ENCODE measurements around the gene CENPE.

CENPE gene

DNA sequence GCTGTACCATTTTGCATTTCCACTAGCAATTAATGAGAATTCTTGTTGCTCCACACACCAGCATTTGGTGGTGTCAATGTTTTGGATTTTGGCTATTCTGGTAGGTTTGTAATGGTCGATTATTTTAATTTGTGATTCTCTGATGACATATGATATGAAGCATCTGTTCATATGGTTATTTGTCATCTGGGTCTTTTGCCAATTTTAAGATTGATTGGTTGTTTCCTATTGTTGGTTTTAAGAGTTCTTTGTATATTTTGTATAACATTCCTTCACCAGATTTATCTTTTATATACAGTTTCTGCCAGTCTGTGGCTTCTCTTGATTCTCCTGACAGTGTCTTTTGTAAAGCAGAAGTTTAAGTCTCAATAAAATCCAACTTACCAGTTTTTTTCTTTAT, 80.0 kb downstream of the CENPE start:
- Histone ChIP-seq H3K27ac (ENCODE audit: low read depth, low read length) (no peak overlapping the region), H3K27me3 (ENCODE audit: control insufficient read depth, insufficient read depth, low read length) (no peaks in the 10 kb centered on the region), H3K36me3 (ENCODE audit: control insufficient read depth, insufficient read depth, low read length) (no peaks in the 10 kb centered on the region), H3K4me1 (ENCODE audit: control insufficient read depth, insufficient read depth, low read length) (no peaks in the 10 kb centered on the region), H3K9ac (ENCODE audit: low read length) (no peak overlapping the region), H3K4me3 (ENCODE audit: low read length) (no peak overlapping the region)

GRCh38 chr4:103111598-103111997, 86.5 kb downstream of the CENPE start:
- no peak overlapping the region for H3K9ac ChIP-seq (ENCODE audit: low read length)
- H3K4me1 ChIP-seq (ENCODE audit: control insufficient read depth, insufficient read depth, low read length), result no peaks in the 10 kb centered on the region
- H3K36me3 ChIP-seq (ENCODE audit: control insufficient read depth, insufficient read depth, low read length), result peaks cover 2% of the 10 kb centered on the region
- H3K27me3 ChIP-seq (ENCODE audit: control insufficient read depth, insufficient read depth, low read length), result no peaks in the 10 kb centered on the region
- H3K4me3 ChIP-seq (ENCODE audit: low read length), result no peak overlapping the region
- H3K27ac ChIP-seq (ENCODE audit: low read depth, low read length), result no peak overlapping the region

DNA sequence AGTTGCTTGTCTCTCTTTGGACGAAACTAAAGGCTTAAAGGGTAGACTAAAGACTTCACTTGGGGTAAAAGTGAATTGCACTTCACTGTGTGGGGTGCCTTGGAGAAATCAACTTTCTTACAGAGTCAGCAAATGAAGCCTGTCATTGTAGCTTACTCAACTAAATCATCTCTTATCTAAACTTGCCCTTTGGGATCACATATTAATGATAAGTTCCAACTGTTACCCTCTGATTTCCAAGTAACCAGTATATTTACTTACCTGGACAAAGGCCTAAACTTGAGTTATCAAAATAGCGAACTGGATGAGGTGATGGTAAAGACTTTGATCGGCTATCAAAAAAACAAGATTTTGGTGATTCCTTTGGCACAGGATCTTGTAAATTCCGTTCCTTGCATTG, 89.6 kb downstream of the CENPE start:
- no peak overlapping the region for H3K27ac ChIP-seq (ENCODE audit: low read depth, low read length)
- no peak overlapping the region for H3K4me3 ChIP-seq (ENCODE audit: low read length)
- no peak overlapping the region for H3K9ac ChIP-seq (ENCODE audit: low read length)
- H3K4me1 ChIP-seq (ENCODE audit: control insufficient read depth, insufficient read depth, low read length), result no peaks in the 10 kb centered on the region
- peaks cover 2% of the 10 kb centered on the region for H3K36me3 ChIP-seq (ENCODE audit: control insufficient read depth, insufficient read depth, low read length)
- no peaks in the 10 kb centered on the region for H3K27me3 ChIP-seq (ENCODE audit: control insufficient read depth, insufficient read depth, low read length)

DNA sequence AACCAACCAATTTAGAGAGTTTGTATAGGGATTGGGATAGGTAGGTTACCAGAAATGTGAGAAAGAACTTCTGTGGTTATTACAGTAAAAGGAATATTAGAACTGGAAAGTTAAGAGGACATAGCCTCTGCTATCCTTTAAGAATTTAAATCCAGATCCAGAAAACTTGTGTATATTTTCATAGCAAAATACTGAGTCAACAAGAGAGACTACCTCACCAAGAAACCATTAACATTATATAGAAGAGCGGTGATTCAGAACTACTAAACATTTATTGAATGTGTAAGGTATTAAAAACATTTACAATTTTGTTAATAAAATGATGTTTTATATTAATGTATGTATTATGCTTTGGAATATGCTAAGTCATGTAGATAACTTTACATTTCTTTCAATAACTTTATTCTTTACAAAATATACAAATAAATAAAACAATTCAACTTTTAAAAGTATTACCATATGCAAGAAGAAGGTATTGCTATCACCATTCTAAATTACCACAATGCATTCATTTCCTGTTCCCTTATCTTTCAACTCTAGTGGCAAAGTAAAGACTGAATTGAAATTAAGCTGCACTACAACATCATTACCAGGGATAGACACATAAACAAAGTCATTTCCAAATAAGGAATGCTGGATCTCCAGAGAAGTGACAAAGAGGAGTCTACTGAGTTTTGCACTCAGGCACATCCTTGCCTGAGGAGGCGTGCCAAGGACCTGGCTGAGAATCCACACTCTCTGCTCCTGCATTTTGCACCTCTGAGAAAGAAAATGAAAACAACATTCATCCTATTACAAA, 92.4 kb downstream of the CENPE start:
- H3K4me1 ChIP-seq (ENCODE audit: control insufficient read depth, insufficient read depth, low read length), result no peaks in the 10 kb centered on the region
- H3K27me3 ChIP-seq (ENCODE audit: control insufficient read depth, insufficient read depth, low read length), result no peaks in the 10 kb centered on the region
- H3K4me3 ChIP-seq (ENCODE audit: low read length), result no peak overlapping the region
- H3K27ac ChIP-seq (ENCODE audit: low read depth, low read length), result no peak overlapping the region
- H3K36me3 ChIP-seq (ENCODE audit: control insufficient read depth, insufficient read depth, low read length), result peaks cover 2% of the 10 kb centered on the region
- no peak overlapping the region for H3K9ac ChIP-seq (ENCODE audit: low read length)

DNA sequence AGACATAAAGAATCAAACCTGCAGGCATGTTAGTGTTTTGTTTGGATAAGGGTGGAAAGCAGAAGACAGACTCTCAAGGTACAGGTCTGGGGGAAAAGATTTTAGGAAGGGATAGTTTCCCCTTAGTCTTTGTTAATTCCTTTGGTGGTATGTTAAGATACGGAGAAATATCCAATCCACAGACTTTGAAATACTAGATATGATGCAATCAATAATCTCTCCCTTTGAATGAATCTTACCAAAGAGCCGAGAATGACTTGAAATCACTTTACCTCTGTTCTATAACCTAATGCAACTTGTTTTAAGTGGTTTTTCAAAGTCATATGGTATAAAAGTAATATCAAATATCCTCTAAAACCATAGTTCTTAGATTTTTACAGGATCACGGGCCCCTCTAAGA, 93.3 kb downstream of the CENPE start:
- H3K36me3 ChIP-seq (ENCODE audit: control insufficient read depth, insufficient read depth, low read length), result peaks cover 2% of the 10 kb centered on the region
- H3K27me3 ChIP-seq (ENCODE audit: control insufficient read depth, insufficient read depth, low read length), result no peaks in the 10 kb centered on the region
- H3K4me3 ChIP-seq (ENCODE audit: low read length), result no peak overlapping the region
- H3K9ac ChIP-seq (ENCODE audit: low read length), result no peak overlapping the region
- no peak overlapping the region for H3K27ac ChIP-seq (ENCODE audit: low read depth, low read length)
- H3K4me1 ChIP-seq (ENCODE audit: control insufficient read depth, insufficient read depth, low read length), result no peaks in the 10 kb centered on the region

DNA sequence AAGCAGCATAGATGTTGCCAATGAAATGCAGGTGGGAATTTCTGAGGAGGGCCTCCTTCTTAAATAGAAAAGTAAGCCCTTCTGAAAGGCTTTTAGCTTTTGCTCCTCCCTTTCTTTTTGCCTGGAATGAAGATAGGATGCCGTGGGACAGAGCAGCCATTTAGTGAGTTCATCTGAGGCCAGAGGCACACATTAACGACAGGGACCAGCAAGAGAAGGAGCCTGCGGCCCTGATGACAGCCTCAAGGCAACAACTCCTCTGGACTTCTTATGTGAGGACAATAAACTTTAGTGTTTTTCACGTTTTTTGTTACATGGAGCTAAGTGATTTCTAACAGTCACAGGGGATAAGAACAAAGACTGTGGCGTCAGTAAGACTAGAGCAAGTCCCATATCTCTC, 97.5 kb downstream of the CENPE start:
- Histone ChIP-seq H3K4me1 (ENCODE audit: control insufficient read depth, insufficient read depth, low read length) (peaks cover 3% of the 10 kb centered on the region), H3K4me3 (ENCODE audit: low read length) (no peak overlapping the region), H3K27ac (ENCODE audit: low read depth, low read length) (no peak overlapping the region), H3K9ac (ENCODE audit: low read length) (no peak overlapping the region), H3K36me3 (ENCODE audit: control insufficient read depth, insufficient read depth, low read length) (no peaks in the 10 kb centered on the region), H3K27me3 (ENCODE audit: control insufficient read depth, insufficient read depth, low read length) (no peaks in the 10 kb centered on the region)

- peak within 1 kb of the TSS; percentile 71 for H3K27ac ChIP-seq (ENCODE audit: low read depth, low read length)
- H3K27me3 ChIP-seq (ENCODE audit: control insufficient read depth, insufficient read depth, low read length), result no peaks in the 10 kb centered on the region
- H3K9ac ChIP-seq (ENCODE audit: low read length), result no peak within 1 kb of the TSS
- H3K36me3 ChIP-seq (ENCODE audit: control insufficient read depth, insufficient read depth, low read length), result no peaks in the 10 kb centered on the region
- peak within 1 kb of the TSS; percentile 66 for H3K4me3 ChIP-seq (ENCODE audit: low read length)
- peaks cover 3% of the 10 kb centered on the region for H3K4me1 ChIP-seq (ENCODE audit: control insufficient read depth, insufficient read depth, low read length)
These were observed 98.3 kb downstream of the CENPE start, which contains the start of gene BDH2 for GRCh38 chr4:103099691-103100392. Gene BDH2, minus strand, starts transcription at chr4:103099834. Its CDS starts 3,580 bp downstream, at chr4:103096254.

GRCh38 chr4:103098756-103099440, 99.2 kb downstream of the CENPE start:
- Histone ChIP-seq H3K4me3 (ENCODE audit: low read length) (peak overlapping the region; percentile 66), H3K27me3 (ENCODE audit: control insufficient read depth, insufficient read depth, low read length) (no peaks in the 10 kb centered on the region), H3K9ac (ENCODE audit: low read length) (no peak overlapping the region), H3K4me1 (ENCODE audit: control insufficient read depth, insufficient read depth, low read length) (peaks cover 3% of the 10 kb centered on the region), H3K27ac (ENCODE audit: low read depth, low read length) (peak overlapping the region; percentile 71), H3K36me3 (ENCODE audit: control insufficient read depth, insufficient read depth, low read length) (no peaks in the 10 kb centered on the region)

DNA sequence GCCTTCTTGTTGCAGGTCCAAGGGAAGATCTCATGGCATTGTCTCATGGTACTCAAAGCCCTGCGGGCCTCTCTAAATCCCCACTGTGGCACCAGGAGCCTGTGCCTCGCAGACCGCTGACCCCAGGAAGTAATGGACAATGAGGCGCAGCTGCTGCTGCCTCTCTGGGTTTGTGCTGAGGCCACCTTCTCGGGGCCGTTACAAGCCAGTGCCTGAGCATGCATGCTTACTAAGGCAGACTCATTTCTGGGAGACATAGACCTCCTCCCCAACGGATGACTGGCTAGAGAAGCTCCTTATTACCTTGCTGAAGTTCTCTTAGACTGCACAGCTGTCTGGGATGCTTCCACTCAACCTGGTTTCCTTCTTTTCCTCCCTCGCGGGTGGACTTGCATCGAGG, 99.8 kb downstream of the CENPE start:
- Histone ChIP-seq H3K27ac (ENCODE audit: low read depth, low read length) (no peak overlapping the region), H3K4me1 (ENCODE audit: control insufficient read depth, insufficient read depth, low read length) (peaks cover 3% of the 10 kb centered on the region), H3K9ac (ENCODE audit: low read length) (no peak overlapping the region), H3K36me3 (ENCODE audit: control insufficient read depth, insufficient read depth, low read length) (no peaks in the 10 kb centered on the region), H3K4me3 (ENCODE audit: low read length) (peak overlapping the region; percentile 66), H3K27me3 (ENCODE audit: control insufficient read depth, insufficient read depth, low read length) (no peaks in the 10 kb centered on the region)

DNA sequence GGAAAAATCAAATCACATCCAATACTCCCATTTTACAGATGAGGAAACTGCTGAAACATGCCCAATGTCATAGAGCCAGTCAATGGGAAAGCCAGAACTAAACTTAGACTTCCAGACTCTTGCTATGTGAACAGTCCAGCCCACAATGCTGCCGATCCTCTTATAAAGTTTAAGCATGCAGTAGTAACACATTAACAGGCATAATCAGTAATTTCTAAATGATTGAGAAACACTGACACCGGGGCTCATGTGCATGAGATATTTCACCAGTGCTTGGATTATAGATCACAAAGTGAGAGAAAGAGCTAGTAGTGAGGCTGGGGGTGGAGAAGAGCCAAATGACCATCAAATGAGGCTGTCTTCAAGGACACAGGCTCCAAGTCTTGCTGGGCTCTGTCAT, 101.0 kb downstream of the CENPE start:
- H3K36me3 ChIP-seq (ENCODE audit: control insufficient read depth, insufficient read depth, low read length), result no peaks in the 10 kb centered on the region
- H3K27ac ChIP-seq (ENCODE audit: low read depth, low read length), result no peak overlapping the region

GRCh38 chr4:103095080-103095479, 103.1 kb downstream of the CENPE start:
- Histone ChIP-seq H3K27ac (ENCODE audit: low read depth, low read length) (no peak overlapping the region), H3K4me1 (ENCODE audit: control insufficient read depth, insufficient read depth, low read length) (peaks cover 3% of the 10 kb centered on the region), H3K36me3 (ENCODE audit: control insufficient read depth, insufficient read depth, low read length) (no peaks in the 10 kb centered on the region), H3K27me3 (ENCODE audit: control insufficient read depth, insufficient read depth, low read length) (no peaks in the 10 kb centered on the region), H3K4me3 (ENCODE audit: low read length) (no peak overlapping the region), H3K9ac (ENCODE audit: low read length) (no peak overlapping the region)

More for the DNA sequence above, 101.0 kb downstream of the CENPE start:
- Histone ChIP-seq H3K4me3 (ENCODE audit: low read length) (no peak overlapping the region), H3K4me1 (ENCODE audit: control insufficient read depth, insufficient read depth, low read length) (peaks cover 3% of the 10 kb centered on the region), H3K27me3 (ENCODE audit: control insufficient read depth, insufficient read depth, low read length) (no peaks in the 10 kb centered on the region), H3K9ac (ENCODE audit: low read length) (no peak overlapping the region)

DNA sequence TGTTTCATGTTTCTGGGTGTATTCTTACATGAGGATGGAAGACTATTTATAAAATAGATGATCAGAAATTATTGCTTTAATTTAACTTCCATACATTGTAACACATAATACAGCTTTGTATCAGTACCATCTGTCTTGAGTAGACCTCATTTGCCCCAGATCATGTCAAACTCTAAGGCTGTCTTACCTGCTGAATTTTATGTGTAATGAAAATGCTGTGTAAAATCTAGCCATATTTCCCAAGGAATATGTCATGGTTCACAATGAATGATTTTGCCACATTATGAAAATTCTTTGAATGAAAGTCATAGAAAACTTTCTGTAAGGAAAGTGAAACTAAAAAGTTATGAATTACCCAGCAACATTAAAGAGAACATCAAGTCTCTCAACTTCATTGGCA, 105.9 kb downstream of the CENPE start:
- Histone ChIP-seq H3K4me3 (ENCODE audit: low read length) (no peak overlapping the region), H3K27me3 (ENCODE audit: control insufficient read depth, insufficient read depth, low read length) (no peaks in the 10 kb centered on the region), H3K9ac (ENCODE audit: low read length) (no peak overlapping the region), H3K4me1 (ENCODE audit: control insufficient read depth, insufficient read depth, low read length) (peaks cover under 1% of the 10 kb centered on the region), H3K36me3 (ENCODE audit: control insufficient read depth, insufficient read depth, low read length) (peaks cover 6% of the 10 kb centered on the region), H3K27ac (ENCODE audit: low read depth, low read length) (no peak overlapping the region)

Measured in rectal smooth muscle tissue (tissue), 1 donor.